ENCODE data around the gene CHCHD10. TPM values are rescaled to one million over a fixed set of nuclear protein-coding genes. Genes with fewer than 3 reads are reported as not detected.

Gene CHCHD10
- total and polyA plus RNA-seq, 2 of the 8 experiments (the other 6 are each of a cell fraction or from before 2014, with no cell fraction given), result 58.3 to 94.5 TPM

GRCh38 chr22:23769321-23769965 lies 1.7 kb upstream of the CHCHD10 start (continued):
- no peak for TF ChIP-seq SRF (IDR thresholded peaks at IDR 0.05; ENCODE audit: low read depth, low read length)
